Ovary (tissue), 3 donors: ENCODE data around the gene TULP4.
"Not testable (repeated sequence)": the region's sequence is repeated elsewhere in the genome, so short reads cannot be mapped to it uniquely, and the experiment has no call there.

Source experiments
- EP300 ChIP-seq: sonication (generic); formaldehyde crosslinking; IDR thresholded peaks from one replicate; pipeline ENCODE4 v1.6.1; 2017; ENCODE audit warnings: antibody characterized with exemption
- POLR2A ChIP-seq: fragments of 450-650 bp; IDR thresholded peaks from one replicate; pipeline ENCODE4 v1.6.1; 2017; ENCODE audit warnings: antibody characterized with exemption, mild to moderate bottlenecking, moderate library complexity
- TF ChIP-seq, protein P1 (sequence below), 3 donors: fragments of 450-650 bp in 2 of 3; fragments of 200-600 bp in 1 of 3; IDR thresholded peaks; one replicate each; pipeline versions ENCODE4 v1.5.1 to v1.8.0; 2016 to 2022; ENCODE audit warnings: antibody characterized with exemption in 3 of 3, mild to moderate bottlenecking in 1 of 3
- donor health status: DM: no; HTN: no; CAD: no.

DNA sequence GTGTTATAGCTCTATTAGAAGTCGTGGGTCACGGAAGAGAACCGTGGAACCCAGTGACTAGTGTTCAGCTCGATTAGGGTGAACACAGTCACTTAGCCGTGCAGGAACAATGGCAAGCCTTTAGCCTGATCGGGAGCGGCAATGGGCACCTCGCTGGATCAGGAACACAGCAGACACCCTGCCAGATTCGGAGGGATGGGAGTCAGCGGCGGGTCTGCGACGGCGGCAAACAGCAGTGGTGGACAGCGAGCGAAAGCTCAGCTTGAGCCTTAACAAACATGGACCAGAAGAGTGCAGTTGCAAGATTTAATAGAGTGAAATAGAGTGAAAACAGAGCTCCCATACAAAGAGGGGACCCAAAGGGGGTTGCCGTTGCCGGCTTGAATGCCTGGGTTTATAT, 157.8 kb downstream of the TULP4 start:
- TF ChIP-seq, protein P1, sequence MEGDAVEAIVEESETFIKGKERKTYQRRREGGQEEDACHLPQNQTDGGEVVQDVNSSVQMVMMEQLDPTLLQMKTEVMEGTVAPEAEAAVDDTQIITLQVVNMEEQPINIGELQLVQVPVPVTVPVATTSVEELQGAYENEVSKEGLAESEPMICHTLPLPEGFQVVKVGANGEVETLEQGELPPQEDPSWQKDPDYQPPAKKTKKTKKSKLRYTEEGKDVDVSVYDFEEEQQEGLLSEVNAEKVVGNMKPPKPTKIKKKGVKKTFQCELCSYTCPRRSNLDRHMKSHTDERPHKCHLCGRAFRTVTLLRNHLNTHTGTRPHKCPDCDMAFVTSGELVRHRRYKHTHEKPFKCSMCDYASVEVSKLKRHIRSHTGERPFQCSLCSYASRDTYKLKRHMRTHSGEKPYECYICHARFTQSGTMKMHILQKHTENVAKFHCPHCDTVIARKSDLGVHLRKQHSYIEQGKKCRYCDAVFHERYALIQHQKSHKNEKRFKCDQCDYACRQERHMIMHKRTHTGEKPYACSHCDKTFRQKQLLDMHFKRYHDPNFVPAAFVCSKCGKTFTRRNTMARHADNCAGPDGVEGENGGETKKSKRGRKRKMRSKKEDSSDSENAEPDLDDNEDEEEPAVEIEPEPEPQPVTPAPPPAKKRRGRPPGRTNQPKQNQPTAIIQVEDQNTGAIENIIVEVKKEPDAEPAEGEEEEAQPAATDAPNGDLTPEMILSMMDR (IDR thresholded peaks at IDR 0.05): not testable (repeated sequence)
- TF ChIP-seq POLR2A, EP300: not testable (repeated sequence)
